ENCODE measurements around the gene PTPN3. TPM values are rescaled to one million over a fixed set of nuclear protein-coding genes. Genes with fewer than 3 reads are reported as not detected.

Gene PTPN3
- total RNA-seq, 2 donors from 2014 or later: 0.41 to 0.82 TPM

GRCh38 chr9:109455861-109456260 is 42.2 kb downstream of the PTPN3 start:
- Mint-ChIP-seq H3K27me3 (peaks cover 38% of the 10 kb centered on the region), H3K4me3 (no peak overlapping the region), H3K36me3 (ENCODE audit: low read depth) (no peaks in the 10 kb centered on the region), H3K9me3 (no peaks in the 10 kb centered on the region), H3K4me1 (no peaks in the 10 kb centered on the region), H3K27ac (no peak overlapping the region)
- no peak for ATAC-seq (replicated peaks)

GRCh38 chr9:109455391-109455790 is 42.7 kb downstream of the PTPN3 start:
- H3K36me3 Mint-ChIP-seq (ENCODE audit: low read depth): no peaks in the 10 kb centered on the region
- peaks cover 38% of the 10 kb centered on the region for H3K27me3 Mint-ChIP-seq
- no peak overlapping the region for H3K4me3 Mint-ChIP-seq
- no peaks in the 10 kb centered on the region for H3K9me3 Mint-ChIP-seq
- H3K4me1 Mint-ChIP-seq: no peaks in the 10 kb centered on the region
- H3K27ac Mint-ChIP-seq: no peak overlapping the region
- no peak for ATAC-seq (replicated peaks)

GRCh38 chr9:109454601-109455155 is 43.4 kb downstream of the PTPN3 start:
- Mint-ChIP-seq H3K27me3 (peaks cover 40% of the 10 kb centered on the region), H3K4me1 (no peaks in the 10 kb centered on the region), H3K9me3 (no peaks in the 10 kb centered on the region), H3K27ac (no peak overlapping the region), H3K36me3 (ENCODE audit: low read depth) (no peaks in the 10 kb centered on the region), H3K4me3 (no peak overlapping the region)
- ATAC-seq (replicated peaks): no peak

GRCh38 chr9:109454041-109454440 is 44.1 kb downstream of the PTPN3 start:
- H3K36me3 Mint-ChIP-seq (ENCODE audit: low read depth): no peaks in the 10 kb centered on the region
- no peaks in the 10 kb centered on the region for H3K9me3 Mint-ChIP-seq
- H3K4me1 Mint-ChIP-seq: no peaks in the 10 kb centered on the region
- H3K27ac Mint-ChIP-seq: no peak overlapping the region
- H3K4me3 Mint-ChIP-seq: no peak overlapping the region
- no peak for ATAC-seq (replicated peaks)
- peaks cover 40% of the 10 kb centered on the region for H3K27me3 Mint-ChIP-seq

- ATAC-seq (replicated peaks): no peak
- no peaks in the 10 kb centered on the region for H3K4me1 Mint-ChIP-seq
- no peaks in the 10 kb centered on the region for H3K9me3 Mint-ChIP-seq
- no peak overlapping the region for H3K4me3 Mint-ChIP-seq
- H3K27me3 Mint-ChIP-seq: peaks cover 40% of the 10 kb centered on the region
- H3K36me3 Mint-ChIP-seq (ENCODE audit: low read depth): no peaks in the 10 kb centered on the region
- H3K27ac Mint-ChIP-seq: no peak overlapping the region
Observed at GRCh38 chr9:109453210-109453842, 44.8 kb downstream of the PTPN3 start.

- no peaks in the 10 kb centered on the region for H3K9me3 Mint-ChIP-seq
- peaks cover 2% of the 10 kb centered on the region for H3K4me1 Mint-ChIP-seq
- peaks cover 40% of the 10 kb centered on the region for H3K27me3 Mint-ChIP-seq
Observed at GRCh38 chr9:109452761-109453160, 45.3 kb downstream of the PTPN3 start.

GRCh38 chr9:109451311-109452025 is 46.6 kb downstream of the PTPN3 start:
- peaks cover 6% of the 10 kb centered on the region for H3K4me1 Mint-ChIP-seq
- no peak overlapping the region for H3K4me3 Mint-ChIP-seq
- ATAC-seq (replicated peaks): no peak
- H3K36me3 Mint-ChIP-seq (ENCODE audit: low read depth): no peaks in the 10 kb centered on the region
- H3K27me3 Mint-ChIP-seq: peaks cover 35% of the 10 kb centered on the region
- no peaks in the 10 kb centered on the region for H3K9me3 Mint-ChIP-seq
- no peak overlapping the region for H3K27ac Mint-ChIP-seq

More at GRCh38 chr9:109452761-109453160, 45.3 kb downstream of the PTPN3 start:
- no peak for ATAC-seq (replicated peaks)
- Mint-ChIP-seq H3K36me3 (ENCODE audit: low read depth) (no peaks in the 10 kb centered on the region), H3K4me3 (no peak overlapping the region), H3K27ac (no peak overlapping the region)

GRCh38 chr9:109450346-109450745 is 47.8 kb downstream of the PTPN3 start:
- H3K4me1 Mint-ChIP-seq: peaks cover 6% of the 10 kb centered on the region
- no peak overlapping the region for H3K4me3 Mint-ChIP-seq
- no peak for ATAC-seq (replicated peaks)
- H3K36me3 Mint-ChIP-seq (ENCODE audit: low read depth): no peaks in the 10 kb centered on the region
- H3K27ac Mint-ChIP-seq: no peak overlapping the region
- H3K9me3 Mint-ChIP-seq: no peaks in the 10 kb centered on the region
- H3K27me3 Mint-ChIP-seq: peaks cover 24% of the 10 kb centered on the region

GRCh38 chr9:109449036-109449798 is 48.9 kb downstream of the PTPN3 start:
- H3K27ac Mint-ChIP-seq: no peak overlapping the region

GRCh38 chr9:109448223-109448622 is 49.9 kb downstream of the PTPN3 start:
- H3K27me3 Mint-ChIP-seq: peaks cover 15% of the 10 kb centered on the region
- peaks cover 6% of the 10 kb centered on the region for H3K4me1 Mint-ChIP-seq
- no peaks in the 10 kb centered on the region for H3K9me3 Mint-ChIP-seq
- peak; percentile 34 for ATAC-seq (replicated peaks)
- no peak overlapping the region for H3K27ac Mint-ChIP-seq
- H3K36me3 Mint-ChIP-seq (ENCODE audit: low read depth): no peaks in the 10 kb centered on the region
- H3K4me3 Mint-ChIP-seq: no peak overlapping the region

More at GRCh38 chr9:109449036-109449798, 48.9 kb downstream of the PTPN3 start:
- Mint-ChIP-seq H3K4me3 (no peak overlapping the region), H3K36me3 (ENCODE audit: low read depth) (no peaks in the 10 kb centered on the region), H3K4me1 (peaks cover 6% of the 10 kb centered on the region), H3K27me3 (peaks cover 22% of the 10 kb centered on the region), H3K9me3 (no peaks in the 10 kb centered on the region)
- no peak for ATAC-seq (replicated peaks)

GRCh38 chr9:109447329-109448076 is 50.6 kb downstream of the PTPN3 start:
- Mint-ChIP-seq H3K9me3 (no peaks in the 10 kb centered on the region), H3K4me3 (no peak overlapping the region), H3K36me3 (ENCODE audit: low read depth) (no peaks in the 10 kb centered on the region), H3K27ac (no peak overlapping the region), H3K27me3 (peaks cover 15% of the 10 kb centered on the region), H3K4me1 (peaks cover 6% of the 10 kb centered on the region)
- peak; percentile 77 for ATAC-seq (replicated peaks)

- Mint-ChIP-seq H3K36me3 (ENCODE audit: low read depth) (no peaks in the 10 kb centered on the region), H3K9me3 (no peaks in the 10 kb centered on the region)
Observed at GRCh38 chr9:109444771-109445320, 53.3 kb downstream of the PTPN3 start.

GRCh38 chr9:109442716-109443115 is 55.4 kb downstream of the PTPN3 start:
- Mint-ChIP-seq H3K27me3 (peaks cover 12% of the 10 kb centered on the region), H3K4me1 (peaks cover 13% of the 10 kb centered on the region), H3K4me3 (no peak overlapping the region), H3K36me3 (ENCODE audit: low read depth) (no peaks in the 10 kb centered on the region), H3K27ac (no peak overlapping the region), H3K9me3 (no peaks in the 10 kb centered on the region)
- no peak for ATAC-seq (replicated peaks)

More at GRCh38 chr9:109444771-109445320, 53.3 kb downstream of the PTPN3 start:
- Mint-ChIP-seq H3K4me3 (no peak overlapping the region), H3K27me3 (peaks cover 6% of the 10 kb centered on the region), H3K4me1 (peaks cover 16% of the 10 kb centered on the region), H3K27ac (no peak overlapping the region)
- no peak for ATAC-seq (replicated peaks)

- no peak for ATAC-seq (replicated peaks)
- H3K4me3 Mint-ChIP-seq: no peak overlapping the region
- peaks cover 10% of the 10 kb centered on the region for H3K4me1 Mint-ChIP-seq
- H3K27me3 Mint-ChIP-seq: peaks cover 15% of the 10 kb centered on the region
- H3K9me3 Mint-ChIP-seq: no peaks in the 10 kb centered on the region
- H3K36me3 Mint-ChIP-seq (ENCODE audit: low read depth): no peaks in the 10 kb centered on the region
- peak overlapping the region; percentile 48 for H3K27ac Mint-ChIP-seq
Observed at GRCh38 chr9:109441296-109441695, 56.8 kb downstream of the PTPN3 start.

Measured in activated T-helper 17 cell treated with anti-CD3 and anti-CD28 coated beads, Interleukin-2, amount 50 U/mL, for 72 hours (primary cell).